H1 (cell line): Measurements from ENCODE around the gene RRAD. TPM values are rescaled to one million over a fixed set of nuclear protein-coding genes. Genes with fewer than 3 reads are reported as not detected.

ENCODE experiments used
- CTCF ChIA-PET: fragments of 300-600 bp; sonication (Branson Sonifier 250); formaldehyde crosslinking; loops from one replicate; lab custom pipeline; 2021; ENCODE audit not compliant: partially characterized antibody; lab: Charles Lee
- POLR2A ChIA-PET: fragments of 300-600 bp; sonication (Branson Sonifier 250); formaldehyde crosslinking; loops from one replicate; lab custom pipeline; 2021; ENCODE audit warnings: inconsistent platforms; ENCODE audit not compliant: partially characterized antibody; lab: Charles Lee
- DNase-seq, 2 experiments: peaks; one replicate each; pipeline versions ENCODE4 v3.0.0 to v3.0.0-alpha.2; 2010 to 2022; ENCODE audit warnings: low spot score in 2 of 2, low read depth in 1 of 2, mixed read lengths in 1 of 2
- FAIRE-seq: peaks from 2 replicates; lab custom pipeline; 2011; peaks lifted over from hg19 to GRCh38; lab: Jason Lieb, UNC
- H2AFZ ChIP-seq: 2 replicates; pipeline ENCODE4 v1.8.1; 2012; ENCODE audit warnings: low read length, inconsistent platforms
- H2AK5ac ChIP-seq: 2 replicates; pipeline ENCODE4 v1.6.1; 2013; ENCODE audit warnings: low read depth, low read length
- H2BK120ac ChIP-seq: replicated peaks from 2 replicates; pipeline ENCODE3; 2013; ENCODE audit warnings: low read depth, low read length, inconsistent platforms
- H2BK12ac ChIP-seq: 2 replicates; pipeline ENCODE4 v1.6.1; 2013; ENCODE audit warnings: low read depth, low read length
- H2BK15ac ChIP-seq: 2 replicates; pipeline ENCODE4 v1.6.1; 2013; ENCODE audit warnings: low read length
- H2BK20ac ChIP-seq: 2 replicates; pipeline ENCODE4 v1.6.1; 2013; ENCODE audit warnings: low read length
- H2BK5ac ChIP-seq: 2 replicates; pipeline ENCODE4 v1.6.1; 2013; ENCODE audit warnings: low read depth, low read length
- H3K14ac ChIP-seq: 2 replicates; pipeline ENCODE4 v1.6.1; 2013; ENCODE audit warnings: inconsistent platforms; ENCODE audit not compliant: insufficient read length
- H3K18ac ChIP-seq: 2 replicates; pipeline ENCODE4 v1.6.1; 2013; ENCODE audit warnings: low read length; ENCODE audit errors: extremely low read depth
- H3K23ac ChIP-seq: 2 replicates; pipeline ENCODE4 v1.6.1; 2013; ENCODE audit warnings: inconsistent platforms; ENCODE audit not compliant: insufficient read length
- H3K23me2 ChIP-seq: 2 replicates; pipeline ENCODE4 v1.6.1; 2013; ENCODE audit warnings: low read depth, low read length
- H3K27ac ChIP-seq: 2 replicates; pipeline ENCODE4 v1.6.1; 2011; ENCODE audit warnings: low read depth, low read length, inconsistent platforms
- H3K27me3 ChIP-seq, 4 experiments: replicated peaks in 1 of 4; 1 replicate in 1 of 4; 2 replicates in 3 of 4; pipeline versions ENCODE4 v1.6.1 to v1.8.1; 2011 to 2013; ENCODE audit warnings: low read length in 3 of 4, mild to moderate bottlenecking in 3 of 4, inconsistent platforms in 2 of 4, mixed read lengths in 2 of 4, moderate library complexity in 1 of 4; ENCODE audit not compliant: control insufficient read depth in 3 of 4, insufficient read depth in 3 of 4; ENCODE audit errors: extremely low read depth in 1 of 4
- H3K36me3 ChIP-seq, 4 experiments: 2 replicates each; pipeline versions ENCODE4 v1.6.1 to v1.8.1; 2011 to 2013; ENCODE audit warnings: mild to moderate bottlenecking in 4 of 4, low read length in 3 of 4, moderate library complexity in 2 of 4, control low read depth in 1 of 4, inconsistent platforms in 1 of 4; ENCODE audit not compliant: insufficient read depth in 4 of 4, control insufficient read depth in 2 of 4
- H3K4ac ChIP-seq: replicated peaks from 2 replicates; pipeline ENCODE3; 2013; ENCODE audit warnings: low read length, low read depth, mixed read lengths, inconsistent platforms; ENCODE audit not compliant: insufficient read length
- H3K4me1 ChIP-seq, 4 experiments: replicated peaks in 1 of 4; 1 replicate in 1 of 4; 2 replicates in 3 of 4; pipeline versions ENCODE4 v1.6.1 to v1.8.1; 2011 to 2013; ENCODE audit warnings: low read length in 3 of 4, inconsistent platforms in 2 of 4, mixed read lengths in 1 of 4; ENCODE audit not compliant: insufficient read depth in 4 of 4, control insufficient read depth in 3 of 4
- H3K4me2 ChIP-seq, 2 experiments: 2 replicates each; pipeline versions ENCODE4 v1.6.1 to v1.8.1; 2011 to 2013; ENCODE audit warnings: low read depth in 2 of 2, low read length in 2 of 2, control low read depth in 1 of 2, inconsistent platforms in 1 of 2, mild to moderate bottlenecking in 1 of 2; ENCODE audit not compliant: insufficient read depth in 1 of 2
- H3K4me3 ChIP-seq, 4 experiments: fragments of 200-600, 300-600 bp in 1 of 4; sonication (generic), shearing (Covaris generic), sonication (Bioruptor Twin) in 1 of 4; 2 replicates each; pipeline versions ENCODE4 v1.5.1 to v1.8.1; 2011 to 2016; ENCODE audit warnings: low read length in 4 of 4, low read depth in 3 of 4, control low read depth in 2 of 4, inconsistent platforms in 2 of 4, mild to moderate bottlenecking in 2 of 4, mixed read lengths in 1 of 4, moderate library complexity in 1 of 4; ENCODE audit not compliant: insufficient read depth in 2 of 4; ENCODE audit errors: extremely low read depth in 1 of 4
- H3K56ac ChIP-seq: replicated peaks from 2 replicates; pipeline ENCODE3; 2013; ENCODE audit warnings: low read depth, mild to moderate bottlenecking, mixed read lengths, low read length, inconsistent platforms; ENCODE audit not compliant: insufficient read length
- H3K79me1 ChIP-seq: 2 replicates; pipeline ENCODE4 v1.6.1; 2013; ENCODE audit warnings: low read depth, low read length, control low read depth
- H3K79me2 ChIP-seq, 2 experiments: 2 replicates each; pipeline versions ENCODE4 v1.6.1 to v1.8.1; 2012 to 2013; ENCODE audit warnings: low read length in 2 of 2, mild to moderate bottlenecking in 2 of 2, inconsistent platforms in 1 of 2; ENCODE audit not compliant: insufficient read depth in 2 of 2, control insufficient read depth in 1 of 2
- H3K9ac ChIP-seq, 4 experiments: replicated peaks in 1 of 4; 1 replicate in 1 of 4; 2 replicates in 3 of 4; pipeline versions ENCODE4 v1.6.1 to v1.8.1; 2011 to 2013; ENCODE audit warnings: low read depth in 3 of 4, low read length in 3 of 4, control low read depth in 2 of 4, mild to moderate bottlenecking in 2 of 4, moderate library complexity in 2 of 4, inconsistent platforms in 1 of 4; ENCODE audit errors: extremely low read depth in 1 of 4
- H3K9me3 ChIP-seq, 2 experiments: 2 replicates each; pipeline versions ENCODE4 v1.6.1 to v1.8.1; 2012 to 2013; ENCODE audit warnings: mild to moderate bottlenecking in 2 of 2, moderate library complexity in 2 of 2, control low read depth in 1 of 2, inconsistent platforms in 1 of 2, low read depth in 1 of 2, low read length in 1 of 2, mixed read lengths in 1 of 2; ENCODE audit not compliant: insufficient read depth in 2 of 2
- H4K20me1 ChIP-seq, 2 experiments: replicated peaks in 1 of 2; 2 replicates each; pipeline versions ENCODE3 to v1.8.1; 2011 to 2013; ENCODE audit warnings: inconsistent platforms in 2 of 2, low read length in 2 of 2, mild to moderate bottlenecking in 1 of 2; ENCODE audit not compliant: insufficient read depth in 2 of 2, control insufficient read depth in 1 of 2
- H4K5ac ChIP-seq: 2 replicates; pipeline ENCODE4 v1.6.1; 2013; ENCODE audit warnings: low read length, low read depth, mixed read lengths, inconsistent platforms; ENCODE audit not compliant: insufficient read length
- H4K8ac ChIP-seq: 2 replicates; pipeline ENCODE4 v1.8.0; 2013; ENCODE audit warnings: mild to moderate bottlenecking, moderate library complexity, low read length, inconsistent platforms; ENCODE audit not compliant: insufficient read depth; ENCODE audit errors: extremely low read depth
- H4K91ac ChIP-seq: replicated peaks from 2 replicates; pipeline ENCODE3; 2013; ENCODE audit warnings: low read length, mixed read lengths, inconsistent platforms; ENCODE audit not compliant: insufficient read length
- CBX8 ChIP-seq: fragments of 300-800, 300-1000 bp; sonication (generic); IDR thresholded peaks from 2 replicates; pipeline ENCODE4 v1.7.1; 2016; ENCODE audit warnings: low read depth, low read length, borderline replicate concordance
- CTBP2 ChIP-seq: IDR thresholded peaks from 2 replicates; pipeline ENCODE4 v1.7.0; 2011; ENCODE audit warnings: borderline replicate concordance, mild to moderate bottlenecking, moderate library complexity, mixed read lengths, low read length; ENCODE audit not compliant: insufficient read depth, insufficient read length
- EZH2 ChIP-seq: fragments of 200-600 bp; sonication (generic); IDR thresholded peaks from 2 replicates; pipeline ENCODE4 v1.7.1; 2012; ENCODE audit warnings: low read depth, mild to moderate bottlenecking, moderate library complexity, low read length, inconsistent platforms; ENCODE audit not compliant: severe bottlenecking
- HDAC2 ChIP-seq, 2 experiments: fragments of 300-600 bp in 1 of 2; sonication (generic) in 1 of 2; IDR thresholded peaks; 2 replicates each; pipeline ENCODE4 v1.6.1; 2011 to 2012; ENCODE audit warnings: low read depth in 2 of 2, low read length in 2 of 2, mild to moderate bottlenecking in 2 of 2, moderate library complexity in 2 of 2, borderline replicate concordance in 1 of 2, inconsistent platforms in 1 of 2
- HDAC6 ChIP-seq: IDR thresholded peaks from one replicate; pipeline ENCODE4 v1.7.1; 2012; ENCODE audit warnings: low read depth, mild to moderate bottlenecking, inconsistent platforms, low read length, moderate library complexity
- RAD21 ChIP-seq, 2 experiments: IDR thresholded peaks in 1 of 2; conservative IDR thresholded peaks in 1 of 2; 2 replicates each; pipeline ENCODE4 v1.6.1; 2011; ENCODE audit warnings: low read depth in 2 of 2, low read length in 2 of 2, improper control_type of control experiment in 1 of 2, inconsistent platforms in 1 of 2, mild to moderate bottlenecking in 1 of 2, moderate library complexity in 1 of 2
- RBBP5 ChIP-seq: IDR thresholded peaks from 2 replicates; pipeline ENCODE4 v1.7.1; 2012; ENCODE audit warnings: low read depth, mild to moderate bottlenecking, inconsistent platforms, low read length, moderate library complexity, borderline replicate concordance
- RXRA ChIP-seq: IDR thresholded peaks from 2 replicates; pipeline ENCODE4 v1.6.1; 2011; ENCODE audit warnings: low read depth, mild to moderate bottlenecking, low read length, moderate library complexity; ENCODE audit not compliant: insufficient read depth
- SIN3A ChIP-seq, 2 experiments: IDR thresholded peaks in 1 of 2; conservative IDR thresholded peaks in 1 of 2; 2 replicates each; pipeline ENCODE4 v1.6.1; 2011 to 2012; ENCODE audit warnings: low read length in 2 of 2, improper control_type of control experiment in 1 of 2, low read depth in 1 of 2, mild to moderate bottlenecking in 1 of 2
- whole genome bisulfite sequencing, 2 experiments: shearing (Covaris generic) in 1 of 2; methylation state at CpG; one replicate each; pipeline versions ENCODE4 v1.1.6 to v1.1.7; 2013 to 2015; ENCODE audit warnings: low lambda C conversion rate in 2 of 2, mixed read lengths in 2 of 2, inconsistent platforms in 1 of 2, low coverage in 1 of 2, missing lambda C conversion rate in 1 of 2; ENCODE audit not compliant: insufficient replicate concordance in 2 of 2, insufficient coverage in 1 of 2, insufficient read length in 1 of 2; ENCODE audit errors: extremely low coverage in 1 of 2, missing lambda C conversion rate in 1 of 2; 5-methylcytosine and 5-hydroxymethylcytosine counted together
- polyA plus RNA-seq, 7 experiments: library from polyadenylated mRNA; depleted of rRNA in 3 of 7; stranded (reverse) in 5 of 7; unstranded in 2 of 7; fragments of >200 nt in 5 of 7; fragments of 200-250 nt in 2 of 7; gene quantifications; 1 replicate in 5 of 7; 2 replicates in 1 of 7; 4 replicates in 1 of 7; pipeline versions ENCODE4 v1.2.1 to v1.2.3, GENCODE V29; 2011 to 2013; ENCODE audit warnings: missing spikeins in 2 of 7, mixed read lengths in 2 of 7
- total RNA-seq: library from RNA; stranded (reverse); fragmentation: NEBNext Ultra II Directional; extraction: Animal tissue kit (Norgen Biotek cat#: 25700); gene quantifications from 2 replicates; pipeline ENCODE4 v1.2.1, GENCODE V29; 2021
- TF ChIP-seq, protein P1 (sequence below): IDR thresholded peaks from 2 replicates; pipeline ENCODE4 v1.6.1; 2012; ENCODE audit warnings: inconsistent platforms

Gene RRAD
- total and polyA plus RNA-seq, 2 of the 8 experiments (the other 6 are each of a cell fraction or from before 2014, with no cell fraction given), result 0.17 TPM; not detected in 1

DNA sequence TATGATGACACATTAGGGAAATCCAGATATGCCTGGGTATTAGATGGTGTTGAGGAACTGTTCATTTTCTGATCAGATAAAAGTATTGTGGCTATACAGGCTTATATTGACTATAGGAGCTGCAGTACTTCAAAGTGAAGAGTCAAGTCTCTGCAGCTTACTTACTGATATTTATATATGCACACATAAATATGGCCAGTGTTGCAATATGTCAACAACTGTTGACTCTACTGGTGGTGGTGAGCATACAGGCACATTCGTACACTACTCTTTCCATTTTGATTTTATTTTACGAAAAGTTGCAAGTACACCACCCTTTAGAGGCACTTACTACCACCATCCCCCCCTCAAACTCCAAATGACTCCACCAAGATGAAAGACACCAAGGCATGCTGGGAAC, 6.3 kb upstream of the RRAD start:
- H3K36me3 ChIP-seq, result peaks cover 0 to 3% (median under 1%) of the 10 kb centered on the region in 4 experiments; a peak in 3 of 8 replicates
- no peaks in the 10 kb centered on the region; a peak in 1 of 4 replicates for H3K79me2 ChIP-seq
- peaks cover 0 to 17% (median 11%) of the 10 kb centered on the region in 4 experiments; a peak in 5 of 7 replicates for H3K27me3 ChIP-seq
- H2AFZ ChIP-seq, result no peak overlapping the region
- H3K23ac ChIP-seq, result no peak overlapping the region
- H3K23me2 ChIP-seq, result peaks cover 15% of the 10 kb centered on the region; the same call in 1 of the 2 replicates
- no peak overlapping the region for H2BK5ac ChIP-seq
- WGBS, 2 experiments, result 96% methylated on average over 2 of the region's 2 CpGs; no CpG with 5 or more reads in 1 of the 2 experiments
- no peak overlapping the region for H3K27ac ChIP-seq
- H3K4me2 ChIP-seq, result no peak overlapping the region
- no peak overlapping the region for H3K18ac ChIP-seq
- no peak overlapping the region for H3K4ac ChIP-seq
- H2BK20ac ChIP-seq, result no peak overlapping the region
- H3K4me3 ChIP-seq, result no peak overlapping the region
- no peak overlapping the region for H4K8ac ChIP-seq
- H4K91ac ChIP-seq, result no peak overlapping the region
- DNase-seq (no peak), FAIRE-seq (no peak)
- no peak overlapping the region for H3K56ac ChIP-seq
- no peak overlapping the region for H3K9ac ChIP-seq
- H3K79me1 ChIP-seq, result no peaks in the 10 kb centered on the region; the same call in 1 of the 2 replicates
- peaks cover 2% of the 10 kb centered on the region in 2 experiments for H4K20me1 ChIP-seq
- no peak overlapping the region for H2BK15ac ChIP-seq
- no peak overlapping the region for H3K14ac ChIP-seq
- H2BK12ac ChIP-seq, result no peak overlapping the region
- H3K9me3 ChIP-seq, result no peaks in the 10 kb centered on the region
- no peak overlapping the region for H2AK5ac ChIP-seq
- H3K4me1 ChIP-seq, result peaks cover 0 to 13% (median 8%) of the 10 kb centered on the region in 4 experiments; a peak in 5 of 7 replicates
- ChIA-PET CTCF (interaction anchor here (0.7 to 5.5 kb wide), 10 partner anchors 9 to 172 kb away, joined by 3 to 44 read pairs (median 4); no protein-coding TSS in a partner anchor), POLR2A (interaction anchor here (1.2 to 2.0 kb wide), 2 partner anchors 10 to 51 kb away, joined by 4 to 7 read pairs; partner anchors contain the start of gene PDP2)
- no peak overlapping the region for H2BK120ac ChIP-seq
- no peak overlapping the region for H4K5ac ChIP-seq
- no peak for TF ChIP-seq SIN3A (conservative IDR thresholded peaks at IDR 0.05 in 1 of 2, IDR thresholded peaks at IDR 0.05 in 1 of 2; ENCODE audit: low read depth in 1 of 2, low read length in 2 of 2)
- no peak for TF ChIP-seq HDAC6
- TF ChIP-seq RXRA, result no peak
- no peak for TF ChIP-seq EZH2
- no peak for TF ChIP-seq RBBP5
- TF ChIP-seq HDAC2 (IDR thresholded peaks at IDR 0.05; ENCODE audit: borderline replicate concordance in 1 of 2, low read depth in 2 of 2, low read length in 2 of 2), result no peak
- TF ChIP-seq CTBP2, result no peak
- TF ChIP-seq RAD21 (IDR thresholded peaks at IDR 0.05 in 1 of 2, conservative IDR thresholded peaks at IDR 0.05 in 1 of 2; ENCODE audit: low read depth in 2 of 2, low read length in 2 of 2), result no peak
- TF ChIP-seq, protein P1, sequence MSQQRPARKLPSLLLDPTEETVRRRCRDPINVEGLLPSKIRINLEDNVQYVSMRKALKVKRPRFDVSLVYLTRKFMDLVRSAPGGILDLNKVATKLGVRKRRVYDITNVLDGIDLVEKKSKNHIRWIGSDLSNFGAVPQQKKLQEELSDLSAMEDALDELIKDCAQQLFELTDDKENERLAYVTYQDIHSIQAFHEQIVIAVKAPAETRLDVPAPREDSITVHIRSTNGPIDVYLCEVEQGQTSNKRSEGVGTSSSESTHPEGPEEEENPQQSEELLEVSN, result no peak
- no peak for TF ChIP-seq CBX8
